Measurements from ENCODE around the gene NPPA.

NPPA gene

GRCh38 chr1:11802973-11803885 lies 44.4 kb downstream of the NPPA start:
- peak; percentile 93 for TF ChIP-seq POLR2A (IDR thresholded peaks at IDR 0.05; ENCODE audit: low read length)
- no peak for TF ChIP-seq GATA1 (IDR thresholded peaks at IDR 0.05; ENCODE audit: low read depth, low read length)
- DNase-seq: peak; percentile 91 to 93

GRCh38 chr1:11802616-11802972 lies 45.0 kb downstream of the NPPA start:
- peak; percentile 46 to 62 for DNase-seq
- no peak for TF ChIP-seq GATA1 (IDR thresholded peaks at IDR 0.05; ENCODE audit: low read depth, low read length)
- no peak for TF ChIP-seq POLR2A (IDR thresholded peaks at IDR 0.05; ENCODE audit: low read length)

DNA sequence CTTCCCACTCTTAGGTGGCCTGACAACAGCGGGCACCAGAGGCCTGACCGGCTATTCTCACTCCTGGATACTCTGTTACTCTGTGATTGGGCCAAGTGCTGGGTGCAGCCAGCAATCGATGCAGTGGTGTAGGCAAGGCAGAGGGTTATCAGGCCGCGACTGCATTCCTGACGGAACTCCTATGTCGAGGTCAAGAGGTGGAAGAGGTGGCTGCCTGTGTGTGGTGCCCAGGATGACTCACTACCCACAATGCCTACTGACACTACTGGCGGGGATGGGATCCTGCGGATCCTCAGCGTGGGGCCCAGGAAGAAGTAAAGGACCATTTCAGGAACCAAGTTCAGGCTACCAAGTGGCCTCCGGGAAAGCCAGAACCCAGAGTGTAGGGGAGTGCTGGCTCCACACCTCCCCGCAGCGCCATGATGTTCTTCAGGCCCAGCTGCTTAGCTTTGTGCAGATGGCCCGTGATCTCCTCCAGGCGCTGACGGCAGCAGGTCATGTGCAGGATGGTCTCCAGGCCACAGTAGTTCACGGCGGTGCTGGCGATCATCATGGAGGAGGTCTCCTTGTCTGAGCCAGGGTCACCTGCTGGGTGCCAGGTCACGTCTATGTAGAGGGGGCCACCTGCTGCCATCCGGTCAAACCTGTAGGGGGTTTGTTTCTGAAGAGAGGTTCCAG lies 46.7 kb downstream of the NPPA start:
- no peak for DNase-seq
- TF ChIP-seq POLR2A (IDR thresholded peaks at IDR 0.05; ENCODE audit: low read length): no peak

GRCh38 chr1:11800391-11800755 lies 47.2 kb downstream of the NPPA start:
- TF ChIP-seq POLR2A (IDR thresholded peaks at IDR 0.05; ENCODE audit: low read length) (no peak), GATA1 (IDR thresholded peaks at IDR 0.05; ENCODE audit: low read depth, low read length) (no peak)
- DNase-seq: no peak

- TF ChIP-seq GATA1 (IDR thresholded peaks at IDR 0.05; ENCODE audit: low read depth, low read length) (no peak), POLR2A (IDR thresholded peaks at IDR 0.05; ENCODE audit: low read length) (no peak)
- DNase-seq: no peak
Measured at GRCh38 chr1:11799896-11800295, 47.7 kb downstream of the NPPA start.

- DNase-seq: no peak
- no peak for TF ChIP-seq POLR2A (IDR thresholded peaks at IDR 0.05; ENCODE audit: low read length)
- no peak for TF ChIP-seq GATA1 (IDR thresholded peaks at IDR 0.05; ENCODE audit: low read depth, low read length)
Measured at GRCh38 chr1:11799099-11799498, 48.5 kb downstream of the NPPA start.

GRCh38 chr1:11797525-11798216 lies 49.9 kb downstream of the NPPA start:
- TF ChIP-seq POLR2A (IDR thresholded peaks at IDR 0.05; ENCODE audit: low read length): peak; percentile 63
- no peak for TF ChIP-seq GATA1 (IDR thresholded peaks at IDR 0.05; ENCODE audit: low read depth, low read length)
- DNase-seq: peak; percentile 96 to 98

DNA sequence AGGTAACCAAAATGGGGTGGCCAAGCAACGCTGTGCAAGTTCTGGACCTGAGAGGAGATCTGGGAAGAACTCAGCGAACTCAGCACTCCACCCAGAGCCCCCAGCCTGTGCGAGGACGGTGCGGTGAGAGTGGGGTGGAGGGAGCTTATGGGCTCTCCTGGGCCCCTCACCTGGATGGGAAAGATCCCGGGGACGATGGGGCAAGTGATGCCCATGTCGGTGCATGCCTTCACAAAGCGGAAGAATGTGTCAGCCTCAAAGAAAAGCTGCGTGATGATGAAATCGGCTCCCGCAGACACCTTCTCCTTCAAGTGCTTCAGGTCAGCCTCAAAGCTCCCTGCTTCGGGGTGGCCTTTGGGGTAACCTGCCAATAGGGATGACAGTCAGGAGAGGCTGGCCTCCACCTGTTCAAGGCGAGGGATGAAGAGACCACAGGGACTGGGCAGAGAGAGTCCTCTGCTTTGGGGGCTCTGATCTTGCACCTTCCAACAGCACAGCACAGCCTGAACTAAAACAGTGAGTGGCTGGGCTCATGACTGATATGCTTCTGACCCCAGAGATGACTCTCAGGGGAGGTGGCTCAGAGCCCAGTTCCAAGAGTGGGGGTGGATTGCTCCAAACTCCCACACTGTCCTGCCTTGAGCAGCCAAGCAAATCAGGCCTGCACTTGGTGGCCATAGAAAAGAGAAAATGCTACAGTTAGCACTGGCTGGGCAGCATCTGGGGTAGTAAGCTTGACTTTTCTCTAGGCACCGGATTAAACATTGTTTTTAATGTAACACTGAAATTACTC lies 51.4 kb downstream of the NPPA start:
- peak; percentile 82 to 84 for DNase-seq

More for the DNA sequence above, 51.4 kb downstream of the NPPA start:
- peak; percentile 44 for TF ChIP-seq POLR2A (IDR thresholded peaks at IDR 0.05; ENCODE audit: low read length)
- TF ChIP-seq GATA1 (IDR thresholded peaks at IDR 0.05; ENCODE audit: low read depth, low read length): no peak
